ENCODE results near the gene PPP2R5C. TPM values are rescaled to one million over a fixed set of nuclear protein-coding genes. Genes with fewer than 3 reads are reported as not detected.

PPP2R5C gene
- total and polyA plus RNA-seq, 2 of the 8 experiments (the other 6 are each of a cell fraction or from before 2014, with no cell fraction given): 49.6 to 95.9 TPM

GRCh38 chr14:101740981-101741380 lies 20.5 kb upstream of the PPP2R5C start:
- no peak for FAIRE-seq
- no peak for DNase-seq (ENCODE audit: low read depth in 1 of 2, low spot score in 2 of 2)
- no peaks in the 10 kb centered on the region for H4K20me1 ChIP-seq (replicated peaks in 1 of 2; ENCODE audit: control insufficient read depth in 1 of 2, insufficient read depth in 2 of 2, low read length in 2 of 2)
- H3K23me2 ChIP-seq (ENCODE audit: low read depth, low read length): no peaks in the 10 kb centered on the region
- H3K79me1 ChIP-seq (ENCODE audit: low read depth, low read length): no peaks in the 10 kb centered on the region
- no peak overlapping the region for H2AFZ ChIP-seq (ENCODE audit: low read length)
- H3K27me3 ChIP-seq (replicated peaks in 1 of 4; ENCODE audit: control insufficient read depth in 3 of 4, extremely low read depth in 1 of 4, insufficient read depth in 3 of 4, low read length in 3 of 4): no peaks in the 10 kb centered on the region
- POLR2A ChIA-PET (ENCODE audit: partially characterized antibody): no interaction called here
- CTCF ChIA-PET (ENCODE audit: partially characterized antibody): interaction anchor here (1.8 kb wide), 1 partner anchor 30 kb away, joined by 5 read pairs; no protein-coding TSS in a partner anchor
- H3K4me1 ChIP-seq (replicated peaks in 1 of 4; ENCODE audit: control insufficient read depth in 3 of 4, insufficient read depth in 4 of 4, low read length in 3 of 4): no peaks in the 10 kb centered on the region
- no peak overlapping the region for H2BK120ac ChIP-seq (replicated peaks; ENCODE audit: low read depth, low read length)
- H3K27ac ChIP-seq (ENCODE audit: low read depth, low read length): no peak overlapping the region
- no peak overlapping the region for H4K8ac ChIP-seq (ENCODE audit: extremely low read depth, insufficient read depth, low read length)
- no peaks in the 10 kb centered on the region for H3K79me2 ChIP-seq (ENCODE audit: control insufficient read depth in 1 of 2, insufficient read depth in 2 of 2, low read length in 2 of 2)
- no peak overlapping the region for H3K4ac ChIP-seq (replicated peaks; ENCODE audit: insufficient read length, low read depth, low read length)
- peaks cover 8 to 10% of the 10 kb centered on the region in 2 experiments; a peak in 3 of 4 replicates for H3K9me3 ChIP-seq (ENCODE audit: insufficient read depth in 2 of 2, low read depth in 1 of 2, low read length in 1 of 2)
- WGBS, 2 experiments (ENCODE audit: extremely low coverage in 1 of 2, insufficient coverage in 1 of 2, insufficient read length in 1 of 2, insufficient replicate concordance in 2 of 2, low coverage in 1 of 2, low lambda C conversion rate in 2 of 2, missing lambda C conversion rate in 1 of 2): 90% methylated on average over 3 of the region's 3 CpGs; no CpG with 5 or more reads in 1 of the 2 experiments
- H3K9ac ChIP-seq (replicated peaks in 1 of 4; ENCODE audit: extremely low read depth in 1 of 4, low read depth in 3 of 4, low read length in 3 of 4): no peak overlapping the region
- no peak overlapping the region for H3K56ac ChIP-seq (replicated peaks; ENCODE audit: insufficient read length, low read depth, low read length)
- H3K14ac ChIP-seq (ENCODE audit: insufficient read length): no peak overlapping the region
- no peaks in the 10 kb centered on the region for H3K36me3 ChIP-seq (ENCODE audit: control insufficient read depth in 2 of 4, insufficient read depth in 4 of 4, low read length in 3 of 4)
- H3K4me2 ChIP-seq (ENCODE audit: insufficient read depth in 1 of 2, low read depth in 2 of 2, low read length in 2 of 2): no peak overlapping the region
- no peak overlapping the region for H3K4me3 ChIP-seq (ENCODE audit: extremely low read depth in 1 of 4, insufficient read depth in 2 of 4, low read depth in 3 of 4, low read length in 4 of 4)
- H4K5ac ChIP-seq (ENCODE audit: insufficient read length, low read depth, low read length): no peak overlapping the region
- H3K18ac ChIP-seq (ENCODE audit: extremely low read depth, low read length): no peak overlapping the region
- TF ChIP-seq CHD1 (IDR thresholded peaks at IDR 0.05; ENCODE audit: low read depth, low read length) (no peak), ASH2L (IDR thresholded peaks at IDR 0.05; ENCODE audit: low read length) (no peak), CHD2 (IDR thresholded peaks at IDR 0.05; ENCODE audit: low read length) (no peak), TAF1 (IDR thresholded peaks at IDR 0.05; ENCODE audit: low read depth, low read length) (no peak), SP1 (IDR thresholded peaks at IDR 0.05; ENCODE audit: low read depth, low read length) (no peak), ATF3 (IDR thresholded peaks at IDR 0.05; ENCODE audit: insufficient read depth, low read depth, low read length) (no peak), JUND (IDR thresholded peaks at IDR 0.05; ENCODE audit: low read length) (no peak), RAD21 (IDR thresholded peaks at IDR 0.05 in 1 of 2, conservative IDR thresholded peaks at IDR 0.05 in 1 of 2; ENCODE audit: low read depth in 2 of 2, low read length in 2 of 2) (no peak), ATF2 (IDR thresholded peaks at IDR 0.05; ENCODE audit: low read length) (no peak), FOSL1 (IDR thresholded peaks at IDR 0.05; ENCODE audit: insufficient read depth, low read depth, low read length) (no peak), SIRT6 (IDR thresholded peaks at IDR 0.05; ENCODE audit: low read length) (no peak), BACH1 (IDR thresholded peaks at IDR 0.05; ENCODE audit: low read length) (no peak)
- no peak overlapping the region for H2BK5ac ChIP-seq (ENCODE audit: low read depth, low read length)
- no peak overlapping the region for H3K23ac ChIP-seq (ENCODE audit: insufficient read length)
- no peak overlapping the region for H4K91ac ChIP-seq (replicated peaks; ENCODE audit: insufficient read length, low read length)
- H2BK15ac ChIP-seq (ENCODE audit: low read length): no peak overlapping the region
- no peak overlapping the region for H2AK5ac ChIP-seq (ENCODE audit: low read depth, low read length)
- no peak overlapping the region for H2BK12ac ChIP-seq (ENCODE audit: low read depth, low read length)
- no peak overlapping the region for H2BK20ac ChIP-seq (ENCODE audit: low read length)
